Breast epithelium (tissue), 3 donors: Measurements from ENCODE around the gene OR5L1.

Experiments used
- CTCF ChIP-seq, 3 donors: fragments of 450-650 bp; IDR thresholded peaks; one replicate each; pipeline ENCODE4 v1.5.1; 2016 to 2017; ENCODE audit warnings: antibody characterized with exemption in 3 of 3, mild to moderate bottlenecking in 3 of 3, moderate library complexity in 3 of 3
- POLR2A ChIP-seq: fragments of 450-650 bp; IDR thresholded peaks from one replicate; pipeline ENCODE4 v1.6.1; 2016; ENCODE audit warnings: antibody characterized with exemption, mild to moderate bottlenecking, moderate library complexity
- POLR2AphosphoS5 ChIP-seq, 3 donors: sonication (generic); formaldehyde crosslinking; IDR thresholded peaks; one replicate each; pipeline ENCODE4 v1.6.1; 2017; ENCODE audit warnings: antibody characterized with exemption in 3 of 3

- TF ChIP-seq POLR2AphosphoS5 (IDR thresholded peaks at IDR 0.05): no peak
- no peak for TF ChIP-seq CTCF (IDR thresholded peaks at IDR 0.05)
- TF ChIP-seq POLR2A: no peak
These were observed 41.0 kb downstream of the OR5L1 start for GRCh38 chr11:55852141-55852540.
